Stimulated activated CD8-positive, alpha-beta memory T cell treated with anti-CD3 and anti-CD28 coated beads, Interleukin-7, amount 100 ng/mL, for 24 hours (primary cell): Measurements from ENCODE around the gene TMPRSS2.

Experiments used
- DNase-seq: peaks from one replicate; pipeline ENCODE4 v3.0.0-alpha.2; 2020; ENCODE audit warnings: low read depth

TMPRSS2 gene

DNA sequence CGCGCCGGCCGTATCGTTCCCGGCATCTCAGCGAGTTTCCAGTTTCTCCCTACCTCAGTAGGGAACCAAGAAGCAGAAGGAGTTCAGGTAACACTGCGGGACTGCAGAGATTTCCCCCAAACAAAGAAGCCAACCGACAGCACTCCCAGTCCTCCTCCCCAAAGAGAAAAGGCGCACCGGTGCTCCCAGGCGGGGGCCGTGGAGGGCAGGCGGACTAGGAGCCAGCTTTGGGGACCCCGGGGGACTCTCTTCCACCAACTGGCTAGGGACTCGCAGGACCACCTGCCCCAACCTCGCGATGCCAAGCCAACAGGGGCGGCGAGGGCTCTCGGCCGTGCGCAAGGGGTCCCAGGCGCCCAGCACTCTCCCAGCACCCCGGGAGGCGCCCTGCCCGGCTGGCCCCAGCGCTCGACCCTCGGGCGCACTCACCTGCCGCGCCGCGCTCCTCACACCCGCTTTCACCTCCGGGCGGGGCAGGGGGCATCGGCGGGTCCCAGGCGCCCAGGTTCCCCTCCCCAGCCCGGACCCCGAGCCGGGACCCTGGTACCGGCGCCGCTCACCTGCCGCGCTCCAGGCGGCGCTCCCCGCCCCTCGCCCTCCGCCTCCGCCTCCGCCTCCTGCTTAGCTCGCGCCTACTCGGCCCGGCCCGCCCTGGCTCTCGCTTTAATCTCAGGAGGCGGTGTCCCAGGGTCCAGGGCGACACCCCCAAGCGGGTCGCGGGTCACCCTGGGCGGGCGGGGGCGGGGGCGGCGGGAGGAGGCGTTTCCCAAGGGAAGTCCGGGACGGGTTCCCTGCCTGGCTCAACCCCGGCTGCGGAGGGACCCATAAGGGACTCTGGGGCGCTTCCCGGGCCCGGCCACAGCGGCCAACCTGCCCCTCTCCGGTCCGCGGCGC, at the start of gene TMPRSS2:
Gene TMPRSS2 (minus strand): TSS at position 638 of the 894 bp plus-strand sequence. CDS start 10,025 bp downstream, outside the sequence.
- DNase-seq, result no peak

DNA sequence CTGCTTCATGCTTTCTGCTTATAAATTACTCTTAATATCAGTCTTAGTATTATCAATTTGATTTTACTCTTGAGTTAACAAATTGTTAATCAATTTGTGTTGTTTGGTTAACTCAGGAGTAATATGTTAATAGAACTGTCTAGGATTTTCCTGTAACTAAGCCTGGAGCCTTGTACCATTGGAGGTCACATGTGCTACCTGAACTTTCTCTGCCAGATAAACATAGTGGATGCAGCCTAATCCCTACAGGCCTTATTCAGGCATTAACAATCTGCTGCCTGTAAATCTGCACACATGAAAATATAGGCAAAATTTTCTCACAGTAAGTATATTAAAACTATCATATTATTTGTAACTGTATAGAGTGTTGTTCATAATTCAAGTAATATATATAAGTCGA, 47.1 kb upstream of the TMPRSS2 start:
- DNase-seq, result no peak

DNA sequence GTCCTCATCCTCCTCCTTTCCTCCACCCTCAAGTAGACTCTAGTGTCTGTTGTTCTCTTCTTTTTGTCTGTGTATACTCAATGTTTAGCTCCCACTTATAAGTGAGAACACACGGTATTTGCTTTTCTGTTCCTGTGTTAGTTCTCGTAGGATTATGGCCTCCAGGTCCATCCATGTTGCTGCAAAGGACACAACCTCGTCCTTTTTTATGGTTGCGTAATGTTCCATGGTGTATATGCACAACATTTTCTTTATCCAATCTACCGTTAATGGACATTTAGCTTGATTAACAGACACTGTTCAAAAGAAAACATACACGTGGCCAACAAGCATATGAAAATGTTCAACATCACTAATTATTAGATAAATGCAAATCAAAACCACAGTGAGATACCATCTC, 44.3 kb upstream of the TMPRSS2 start:
- no peak for DNase-seq

- DNase-seq, result no peak
These were observed 40.8 kb upstream of the TMPRSS2 start for GRCh38 chr21:41548781-41549180.

DNA sequence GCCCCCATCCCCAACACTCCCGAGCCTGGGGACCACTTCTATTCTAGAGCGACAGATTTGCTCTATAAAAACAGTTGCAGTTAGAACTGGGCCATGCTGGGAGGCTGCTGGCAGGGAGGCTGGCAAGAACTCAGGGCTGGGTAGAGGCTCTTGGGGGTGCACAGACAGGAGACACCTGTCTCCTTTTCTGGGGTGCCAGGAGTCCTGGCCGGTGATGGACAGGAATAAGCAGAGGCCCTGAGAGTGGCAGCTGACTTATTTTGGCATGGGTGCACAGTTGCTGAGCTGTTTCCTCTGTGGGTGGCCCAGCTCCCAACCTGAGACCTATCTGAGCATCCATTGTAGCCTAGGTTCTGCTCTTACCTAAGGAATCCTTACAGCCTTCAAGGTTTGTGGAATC, 39.2 kb upstream of the TMPRSS2 start:
- no peak for DNase-seq

GRCh38 chr21:41545500-41546359, 37.8 kb upstream of the TMPRSS2 start:
- DNase-seq, result no peak

DNA sequence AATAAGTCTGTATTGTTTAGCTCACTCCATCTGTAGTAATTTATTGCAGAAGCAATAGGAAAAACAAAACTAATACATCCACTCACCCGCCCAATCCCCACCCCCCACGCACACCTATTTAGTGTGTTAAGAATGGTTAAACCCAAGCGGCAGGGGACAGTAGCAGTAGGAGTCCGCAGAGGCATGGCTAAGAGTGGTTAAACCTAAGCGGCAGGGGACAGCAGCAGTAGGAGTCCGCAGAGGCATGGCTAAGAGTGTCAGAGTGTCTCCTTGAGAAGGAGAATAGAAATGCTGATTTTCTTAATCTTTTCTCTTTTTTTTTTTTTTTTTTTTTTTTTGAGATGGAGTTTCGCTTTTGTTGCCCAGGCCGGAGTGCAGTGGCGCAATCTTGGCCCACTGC, 34.8 kb upstream of the TMPRSS2 start:
- DNase-seq, result no peak

DNA sequence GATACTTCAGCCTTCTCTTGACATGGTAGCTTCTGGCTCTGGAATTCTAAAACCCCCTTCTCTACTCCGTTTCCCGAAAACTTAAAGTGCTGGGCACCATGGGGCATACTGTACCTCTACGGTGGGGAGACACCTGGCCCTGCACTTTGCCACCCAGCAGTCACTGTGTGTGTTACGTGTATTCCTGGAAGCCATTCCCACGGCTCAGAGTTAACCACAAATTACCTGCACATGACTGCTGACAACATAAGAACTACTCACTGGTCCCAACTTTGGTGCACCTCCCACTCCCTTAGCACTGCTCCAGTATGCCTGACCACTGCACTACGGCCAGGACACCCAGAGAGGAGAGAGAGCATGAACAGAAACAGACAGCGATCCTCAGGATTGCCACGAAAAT, 29.4 kb upstream of the TMPRSS2 start:
- DNase-seq, result no peak

- DNase-seq, result no peak
These were observed 28.8 kb upstream of the TMPRSS2 start for GRCh38 chr21:41536827-41537103.

DNA sequence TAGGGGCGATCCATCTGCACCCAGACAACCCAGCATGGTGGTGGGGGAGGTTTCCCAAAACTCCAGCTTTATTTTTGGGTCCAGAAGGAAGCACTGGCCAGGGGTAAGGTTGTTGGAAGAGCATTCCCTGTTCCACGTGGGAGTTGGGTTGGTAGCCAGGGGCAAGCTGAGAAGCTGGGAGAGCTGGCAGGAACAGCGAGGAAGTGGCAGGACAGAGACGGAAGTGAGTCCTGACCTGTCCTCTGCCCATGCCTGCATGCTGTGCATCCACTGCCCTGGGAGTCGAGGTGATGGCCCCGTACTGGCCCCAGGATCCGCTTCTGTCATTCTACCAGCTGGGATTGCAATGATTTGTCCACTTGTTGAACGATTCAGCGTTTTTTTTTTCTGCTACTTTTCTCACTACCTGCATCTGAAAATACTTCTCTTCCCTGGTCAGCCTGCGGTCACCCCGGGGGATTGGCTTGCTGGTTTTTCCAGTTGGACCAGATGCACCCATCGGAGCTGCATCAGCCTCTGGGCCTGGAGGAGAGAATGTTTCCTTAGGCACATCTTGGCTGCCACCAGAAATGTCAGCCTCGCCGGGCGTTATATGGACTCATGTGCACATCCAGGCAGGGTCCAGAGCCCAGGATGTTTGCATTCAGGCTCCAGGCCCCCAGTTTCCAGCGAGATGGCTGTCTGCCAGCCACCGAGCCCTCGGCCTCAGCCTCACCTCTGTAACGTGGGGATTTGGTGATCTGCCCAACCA, 28.3 kb upstream of the TMPRSS2 start:
- no peak for DNase-seq

DNA sequence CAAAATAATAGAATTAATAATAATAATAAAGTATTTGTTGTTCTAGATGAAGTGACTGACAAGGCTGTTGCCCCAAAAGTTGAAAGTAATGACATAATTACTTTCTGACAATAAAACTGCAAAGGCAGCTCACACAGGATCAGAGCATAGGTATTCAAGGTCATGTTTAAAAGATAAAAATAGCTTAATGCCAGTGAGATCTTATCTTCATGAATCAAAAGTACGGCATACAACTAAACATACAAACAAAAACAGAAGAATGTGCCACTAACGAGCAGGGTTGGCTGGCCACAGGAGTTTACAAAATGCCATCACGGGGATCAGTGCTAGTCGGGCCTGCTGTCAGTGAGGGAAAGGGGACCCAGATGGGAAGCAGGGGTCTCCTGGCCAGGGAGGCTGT, 22.4 kb upstream of the TMPRSS2 start:
- DNase-seq, result no peak

DNA sequence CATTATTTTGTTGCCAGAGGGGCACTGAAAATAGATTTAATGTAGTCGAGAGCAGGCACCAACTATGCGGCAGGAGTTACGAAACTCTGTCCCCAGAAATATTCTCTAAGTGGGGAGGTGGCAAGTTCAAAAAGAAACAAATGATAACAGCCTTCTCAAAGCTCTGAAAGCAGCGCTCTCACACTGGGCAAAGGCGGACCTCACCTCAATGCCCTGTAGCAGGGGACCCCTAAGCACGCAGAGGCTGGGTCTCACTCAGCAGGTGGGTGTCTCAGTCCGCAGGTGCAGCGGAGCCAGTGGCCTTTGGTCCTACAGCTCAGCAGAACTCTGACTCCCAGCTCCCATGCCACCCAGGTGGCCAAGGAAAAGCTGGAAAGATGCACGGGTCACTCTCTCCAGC, 21.8 kb upstream of the TMPRSS2 start:
- DNase-seq, result no peak

GRCh38 chr21:41526478-41527087, 18.6 kb upstream of the TMPRSS2 start:
- DNase-seq, result no peak

GRCh38 chr21:41523175-41523574, 15.2 kb upstream of the TMPRSS2 start:
- DNase-seq, result no peak

- DNase-seq, result no peak
These were observed 13.6 kb upstream of the TMPRSS2 start for GRCh38 chr21:41521489-41522027.

GRCh38 chr21:41520560-41521442, 12.8 kb upstream of the TMPRSS2 start:
- DNase-seq, result no peak

- DNase-seq, result no peak
These were observed 12.0 kb upstream of the TMPRSS2 start for GRCh38 chr21:41519806-41520559.

GRCh38 chr21:41518757-41519156, 10.8 kb upstream of the TMPRSS2 start:
- DNase-seq, result no peak

DNA sequence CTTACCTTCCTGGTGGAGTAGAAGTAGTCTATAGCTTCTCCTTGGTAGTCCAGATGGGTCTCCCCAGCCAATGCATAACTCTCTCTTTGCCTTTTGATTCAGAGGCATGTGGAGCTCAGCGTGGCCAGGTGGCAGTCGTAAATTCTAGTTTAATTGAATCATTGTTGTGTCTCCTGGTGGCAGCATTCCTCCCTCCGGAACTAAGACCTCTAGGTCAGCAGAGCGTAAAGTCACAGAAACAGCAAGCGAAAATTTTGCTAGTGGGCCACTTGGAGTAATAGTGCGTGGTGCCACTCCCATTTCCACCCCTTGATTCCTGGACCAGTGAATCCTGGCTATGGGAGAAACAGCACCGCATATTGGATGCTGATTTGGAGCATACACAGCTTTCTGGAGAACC, 3.9 kb upstream of the TMPRSS2 start:
- no peak for DNase-seq

GRCh38 chr21:41510500-41510899, 2.5 kb upstream of the TMPRSS2 start:
- DNase-seq, result no peak
